HG02678 (cell line): ENCODE results near the gene PHACTR4.
"Not testable (repeated sequence)": the region's sequence is repeated elsewhere in the genome, so short reads cannot be mapped to it uniquely, and the experiment has no call there.

ENCODE experiments used
- ATAC-seq: cut with Tn5 transposase; IDR thresholded peaks from one replicate; pipeline ENCODE4 v1.9.1; 2021; ENCODE audit warnings: mild to moderate bottlenecking, moderate library complexity; ENCODE audit not compliant: unreplicated experiment

The PHACTR4 gene

GRCh38 chr1:28369371-28370238 lies at the start of gene PHACTR4:
TSS of gene PHACTR4 (plus strand) at chr1:28369740. CDS start at chr1:28407448, 37,708 bp downstream.
- ATAC-seq = peak; percentile 90

- no peak for ATAC-seq
These were observed 47.3 kb upstream of the PHACTR4 start for GRCh38 chr1:28322194-28322593.

- no peak for ATAC-seq
These were observed 45.8 kb upstream of the PHACTR4 start for GRCh38 chr1:28323720-28324119.

- ATAC-seq = no peak
These were observed 43.0 kb upstream of the PHACTR4 start for GRCh38 chr1:28326515-28326914.

- ATAC-seq = no peak
These were observed 42.6 kb upstream of the PHACTR4 start for GRCh38 chr1:28326984-28327383.

GRCh38 chr1:28327431-28327830 lies 42.1 kb upstream of the PHACTR4 start:
- ATAC-seq = not testable (repeated sequence)

- ATAC-seq = no peak
These were observed 41.3 kb upstream of the PHACTR4 start for GRCh38 chr1:28328228-28328648.

- no peak for ATAC-seq
These were observed 40.0 kb upstream of the PHACTR4 start for GRCh38 chr1:28329395-28330153.

GRCh38 chr1:28338897-28339296 lies 30.6 kb upstream of the PHACTR4 start:
- no peak for ATAC-seq

GRCh38 chr1:28339551-28339950 lies 30.0 kb upstream of the PHACTR4 start:
- ATAC-seq = no peak

- no peak for ATAC-seq
These were observed 29.1 kb upstream of the PHACTR4 start for GRCh38 chr1:28340221-28340974.

GRCh38 chr1:28341591-28341990 lies 27.9 kb upstream of the PHACTR4 start:
- ATAC-seq = no peak

- ATAC-seq = no peak
These were observed 26.1 kb upstream of the PHACTR4 start for GRCh38 chr1:28343405-28343804.

GRCh38 chr1:28353248-28353810 lies 16.2 kb upstream of the PHACTR4 start:
- not testable (repeated sequence) for ATAC-seq

GRCh38 chr1:28354121-28354520 lies 15.4 kb upstream of the PHACTR4 start:
- ATAC-seq = no peak

GRCh38 chr1:28358716-28359115 lies 10.8 kb upstream of the PHACTR4 start:
- ATAC-seq = no peak

- no peak for ATAC-seq
These were observed 9.8 kb upstream of the PHACTR4 start for GRCh38 chr1:28359592-28360239.

GRCh38 chr1:28364888-28365287 lies 4.7 kb upstream of the PHACTR4 start:
- no peak for ATAC-seq

- ATAC-seq = no peak
These were observed 3.7 kb upstream of the PHACTR4 start for GRCh38 chr1:28365864-28366263.

GRCh38 chr1:28368608-28369007 lies 932 bp upstream of the PHACTR4 start:
- ATAC-seq = not testable (repeated sequence)
